OCI-LY1 (cell line): ENCODE measurements around the gene IL15.

Experiments
- H2AFZ ChIP-seq: fragments of 200-600 bp; sonication (generic), shearing (Covaris generic); 2 replicates; pipeline ENCODE4 v1.6.0; 2014; ENCODE audit warnings: antibody characterized with exemption, mild to moderate bottlenecking, low read length
- H3F3A ChIP-seq: fragments of 200-600 bp; sonication (generic), shearing (Covaris generic); 2 replicates; pipeline ENCODE4 v1.6.0; 2014; ENCODE audit warnings: mild to moderate bottlenecking, antibody characterized with exemption, low read length, moderate library complexity; ENCODE audit not compliant: insufficient read depth
- H3K27ac ChIP-seq: fragments of 200-600 bp; sonication (generic); 2 replicates; pipeline ENCODE4 v1.5.1; 2014; ENCODE audit warnings: low read length, mixed run types, mild to moderate bottlenecking, low read depth; ENCODE audit not compliant: poor library complexity, severe bottlenecking
- H3K27me3 ChIP-seq: fragments of 200-600 bp; sonication (generic); 2 replicates; pipeline ENCODE4 v1.6.0; 2014; ENCODE audit warnings: antibody characterized with exemption, mild to moderate bottlenecking, low read length, moderate library complexity; ENCODE audit not compliant: insufficient read depth
- H3K36me3 ChIP-seq: fragments of 200-600 bp; sonication (generic); 2 replicates; pipeline ENCODE4 v1.6.1; 2014; ENCODE audit warnings: mild to moderate bottlenecking, antibody characterized with exemption, low read length, moderate library complexity, mixed read lengths; ENCODE audit not compliant: insufficient read depth
- H3K4me1 ChIP-seq: fragments of 200-600 bp; sonication (generic); 2 replicates; pipeline ENCODE4 v1.5.1; 2014; ENCODE audit warnings: mild to moderate bottlenecking, low read length, moderate library complexity; ENCODE audit not compliant: insufficient read depth, severe bottlenecking
- H3K4me2 ChIP-seq: fragments of 200-600 bp; sonication (generic), shearing (Covaris generic); 2 replicates; pipeline ENCODE4 v1.6.1; 2014; ENCODE audit warnings: low read length
- H3K4me3 ChIP-seq: fragments of 200-600 bp; sonication (generic); 2 replicates; pipeline ENCODE4 v1.5.1; 2014; ENCODE audit warnings: low read length, low read depth, mild to moderate bottlenecking, mixed read lengths; ENCODE audit not compliant: poor library complexity, severe bottlenecking
- H3K79me2 ChIP-seq: fragments of 200-600 bp; shearing (Covaris generic); 2 replicates; pipeline ENCODE4 v1.6.1; 2016; ENCODE audit warnings: mixed run types, low read length, mixed read lengths; ENCODE audit not compliant: insufficient read depth
- H3K9ac ChIP-seq: fragments of 200-600 bp; sonication (generic), shearing (Covaris generic); 2 replicates; pipeline ENCODE4 v1.6.1; 2014; ENCODE audit warnings: mild to moderate bottlenecking, low read length, mixed read lengths
- H3K9me2 ChIP-seq: fragments of 200-600 bp; sonication (generic), shearing (Covaris generic); 2 replicates; pipeline ENCODE4 v1.6.1; 2014; ENCODE audit warnings: low read depth, mild to moderate bottlenecking, low read length, mixed read lengths
- H3K9me3 ChIP-seq: fragments of 200-600 bp; shearing (Covaris generic); 2 replicates; pipeline ENCODE4 v1.6.1; 2014; ENCODE audit warnings: low read length, mixed read lengths
- H4K20me1 ChIP-seq: fragments of 200-600 bp; sonication (generic), shearing (Covaris generic); 2 replicates; pipeline ENCODE4 v1.6.0; 2016; ENCODE audit warnings: mild to moderate bottlenecking, low read length; ENCODE audit not compliant: insufficient read depth
- CTCF ChIP-seq: fragments of 200-600 bp; sonication (generic), shearing (Covaris generic); IDR thresholded peaks from 2 replicates; pipeline ENCODE4 v1.5.1; 2017; ENCODE audit warnings: mild to moderate bottlenecking, antibody characterized with exemption, low read length, moderate library complexity, mixed read lengths
- EZH2 ChIP-seq: fragments of 200-600 bp; sonication (generic), shearing (Covaris generic); IDR thresholded peaks from 2 replicates; pipeline ENCODE4 v1.8.0; 2017; ENCODE audit warnings: borderline replicate concordance, mixed run types, mild to moderate bottlenecking, antibody characterized with exemption, low read length, moderate library complexity, mixed read lengths

Gene IL15

GRCh38 chr4:141659539-141659938 is 23.2 kb downstream of the IL15 start:
- no peaks in the 10 kb centered on the region for H3F3A ChIP-seq
- H3K36me3 ChIP-seq: no peaks in the 10 kb centered on the region
- no peaks in the 10 kb centered on the region for H3K79me2 ChIP-seq
- no peak overlapping the region for H3K9ac ChIP-seq
- H3K27me3 ChIP-seq: no peaks in the 10 kb centered on the region
- H3K4me1 ChIP-seq: no peaks in the 10 kb centered on the region
- H3K9me3 ChIP-seq: no peaks in the 10 kb centered on the region
- H3K4me3 ChIP-seq: no peak overlapping the region
- TF ChIP-seq EZH2: no peak
- no peak for TF ChIP-seq CTCF
- no peak overlapping the region for H3K27ac ChIP-seq
- no peak overlapping the region for H3K4me2 ChIP-seq
- H2AFZ ChIP-seq: no peak overlapping the region
- H4K20me1 ChIP-seq: no peaks in the 10 kb centered on the region
- no peaks in the 10 kb centered on the region for H3K9me2 ChIP-seq

GRCh38 chr4:141660880-141661279 is 24.5 kb downstream of the IL15 start:
- H3K4me3 ChIP-seq: no peak overlapping the region
- no peaks in the 10 kb centered on the region for H3K27me3 ChIP-seq
- no peak overlapping the region for H2AFZ ChIP-seq
- H3K36me3 ChIP-seq: no peaks in the 10 kb centered on the region
- H3K79me2 ChIP-seq: no peaks in the 10 kb centered on the region
- H3K4me2 ChIP-seq: no peak overlapping the region
- H3K4me1 ChIP-seq: no peaks in the 10 kb centered on the region
- H3K9ac ChIP-seq: no peak overlapping the region
- H3K9me3 ChIP-seq: no peaks in the 10 kb centered on the region
- TF ChIP-seq EZH2 (no peak), CTCF (no peak)
- H4K20me1 ChIP-seq: no peaks in the 10 kb centered on the region
- H3K27ac ChIP-seq: no peak overlapping the region
- H3K9me2 ChIP-seq: no peaks in the 10 kb centered on the region
- H3F3A ChIP-seq: no peaks in the 10 kb centered on the region

- H3K27me3 ChIP-seq: no peaks in the 10 kb centered on the region
- no peaks in the 10 kb centered on the region for H3K9me2 ChIP-seq
- H2AFZ ChIP-seq: no peak overlapping the region
- H4K20me1 ChIP-seq: no peaks in the 10 kb centered on the region
- no peaks in the 10 kb centered on the region for H3K36me3 ChIP-seq
- no peak overlapping the region for H3K4me2 ChIP-seq
- no peaks in the 10 kb centered on the region for H3K9me3 ChIP-seq
- no peaks in the 10 kb centered on the region for H3K4me1 ChIP-seq
- no peaks in the 10 kb centered on the region for H3K79me2 ChIP-seq
- H3K4me3 ChIP-seq: no peak overlapping the region
- no peak overlapping the region for H3K9ac ChIP-seq
- no peaks in the 10 kb centered on the region for H3F3A ChIP-seq
- TF ChIP-seq EZH2 (no peak), CTCF (no peak)
- no peak overlapping the region for H3K27ac ChIP-seq
Measured at GRCh38 chr4:141668200-141668910, 32.0 kb downstream of the IL15 start.
